Panc1 (cell line): ENCODE measurements around the gene PRRT4. TPM values are rescaled to one million over a fixed set of nuclear protein-coding genes. Genes with fewer than 3 reads are reported as not detected.

Experiments
- ATAC-seq: fragments of 200-7000 bp; cut with Tn5 transposase; 2 replicates; pipeline ENCODE4 v1.9.1; 2020; ENCODE audit warnings: mild to moderate bottlenecking, moderate library complexity
- BruUV-seq: library from RNA; stranded (reverse); fragments of 400-500 nt; replicated peaks from 2 replicates; lab custom pipeline; 2021; lab: Mats Ljungman, UMichigan
- CTCF ChIA-PET: fragments of 300-600 bp; sonication (Branson Sonifier 250); formaldehyde crosslinking; loops from one replicate; lab custom pipeline; 2022; ENCODE audit warnings: antibody characterized with exemption; lab: Charles Lee
- POLR2A ChIA-PET: fragments of 300-600 bp; sonication (Branson Sonifier 250); formaldehyde crosslinking; loops from one replicate; lab custom pipeline; 2022; ENCODE audit warnings: antibody characterized with exemption; lab: Charles Lee
- DNase-seq: peaks from one replicate; pipeline ENCODE4 v3.0.0-alpha.2; 2010; ENCODE audit warnings: low read depth, low spot score
- H3K27ac ChIP-seq: 2 replicates; pipeline ENCODE4 v1.5.1; 2011; ENCODE audit warnings: mild to moderate bottlenecking, low read length, inconsistent platforms
- H3K27me3 ChIP-seq: fragments of 200-500 bp; sonication (Bioruptor generic); 2 replicates; pipeline ENCODE4 v1.6.0; 2014; ENCODE audit warnings: low read length, inconsistent platforms; ENCODE audit not compliant: control insufficient read depth, insufficient read depth
- H3K36me3 ChIP-seq: fragments of 200-500 bp; sonication (Bioruptor generic); 2 replicates; pipeline ENCODE4 v1.5.1; 2014; ENCODE audit warnings: inconsistent platforms, mild to moderate bottlenecking, low read length, moderate library complexity; ENCODE audit not compliant: control insufficient read depth, insufficient read depth
- H3K4me1 ChIP-seq: 2 replicates; pipeline ENCODE4 v1.5.1; 2011; ENCODE audit warnings: inconsistent platforms, mild to moderate bottlenecking, low read length, moderate library complexity; ENCODE audit not compliant: control insufficient read depth, insufficient read depth
- H3K4me3 ChIP-seq, 2 experiments: 2 replicates each; pipeline ENCODE4 v1.5.1; 2011 to 2012; ENCODE audit warnings: low read depth in 2 of 2, low read length in 2 of 2, mild to moderate bottlenecking in 2 of 2, inconsistent platforms in 1 of 2, moderate library complexity in 1 of 2
- H3K9me3 ChIP-seq: fragments of 200-500 bp; sonication (Bioruptor generic); 2 replicates; pipeline ENCODE4 v1.5.1; 2014; ENCODE audit warnings: low read depth, mild to moderate bottlenecking, inconsistent platforms, low read length, moderate library complexity; ENCODE audit not compliant: control insufficient read depth, insufficient read depth
- POLR2AphosphoS5 ChIP-seq: IDR thresholded peaks from 2 replicates; pipeline ENCODE4 v1.6.1; 2012; ENCODE audit warnings: mild to moderate bottlenecking, low read depth, low read length, moderate library complexity
- SIN3A ChIP-seq: IDR thresholded peaks from 2 replicates; pipeline ENCODE4 v1.6.1; 2012; ENCODE audit warnings: low read depth, mild to moderate bottlenecking, low read length, moderate library complexity, borderline replicate concordance; ENCODE audit not compliant: insufficient read depth
- TCF7L2 ChIP-seq: IDR thresholded peaks from 2 replicates; pipeline ENCODE4 v1.6.1; 2011; ENCODE audit warnings: mild to moderate bottlenecking, low read depth, low read length, inconsistent platforms
- in situ Hi-C: cut with HindIII; loops from 2 replicates; pipeline ENCODE4 v1.10.0; 2016; ENCODE audit warnings: low sequenced_read_pairs, low pct_unique_long_range_greater_than_20kb
- intact Hi-C: fragments of 100-400 bp; cut with micrococcal nuclease; formaldehyde crosslinking; loops from one replicate; pipeline ENCODE4 v1.10.0; 2022; ENCODE audit not compliant: unreplicated experiment
- total RNA-seq: library from RNA; stranded (reverse); gene quantifications from one replicate; pipeline ENCODE4 v1.2.1, GENCODE V29; 2021; ENCODE audit not compliant: unreplicated experiment
- TF ChIP-seq, protein P1 (sequence below), 2 experiments: IDR thresholded peaks; 2 replicates each; pipeline ENCODE4 v1.6.1; 2011 to 2012; ENCODE audit warnings: low read depth in 2 of 2, control low read depth in 1 of 2, low read length in 1 of 2, mild to moderate bottlenecking in 1 of 2, moderate library complexity in 1 of 2; ENCODE audit not compliant: insufficient read depth in 1 of 2
- TF ChIP-seq, protein P2 (sequence below): fragments of 450-650 bp; IDR thresholded peaks from 2 replicates; pipeline ENCODE4 v1.5.1; 2017; ENCODE audit warnings: mild to moderate bottlenecking

The PRRT4 gene
- total RNA-seq, 1 experiment from 2014 or later: 0.77 TPM

- no peaks in the 10 kb centered on the region for H3K36me3 ChIP-seq
- ATAC-seq (no peak), DNase-seq (no peak)
- no peak for TF ChIP-seq SIN3A
- TF ChIP-seq, protein P1, sequence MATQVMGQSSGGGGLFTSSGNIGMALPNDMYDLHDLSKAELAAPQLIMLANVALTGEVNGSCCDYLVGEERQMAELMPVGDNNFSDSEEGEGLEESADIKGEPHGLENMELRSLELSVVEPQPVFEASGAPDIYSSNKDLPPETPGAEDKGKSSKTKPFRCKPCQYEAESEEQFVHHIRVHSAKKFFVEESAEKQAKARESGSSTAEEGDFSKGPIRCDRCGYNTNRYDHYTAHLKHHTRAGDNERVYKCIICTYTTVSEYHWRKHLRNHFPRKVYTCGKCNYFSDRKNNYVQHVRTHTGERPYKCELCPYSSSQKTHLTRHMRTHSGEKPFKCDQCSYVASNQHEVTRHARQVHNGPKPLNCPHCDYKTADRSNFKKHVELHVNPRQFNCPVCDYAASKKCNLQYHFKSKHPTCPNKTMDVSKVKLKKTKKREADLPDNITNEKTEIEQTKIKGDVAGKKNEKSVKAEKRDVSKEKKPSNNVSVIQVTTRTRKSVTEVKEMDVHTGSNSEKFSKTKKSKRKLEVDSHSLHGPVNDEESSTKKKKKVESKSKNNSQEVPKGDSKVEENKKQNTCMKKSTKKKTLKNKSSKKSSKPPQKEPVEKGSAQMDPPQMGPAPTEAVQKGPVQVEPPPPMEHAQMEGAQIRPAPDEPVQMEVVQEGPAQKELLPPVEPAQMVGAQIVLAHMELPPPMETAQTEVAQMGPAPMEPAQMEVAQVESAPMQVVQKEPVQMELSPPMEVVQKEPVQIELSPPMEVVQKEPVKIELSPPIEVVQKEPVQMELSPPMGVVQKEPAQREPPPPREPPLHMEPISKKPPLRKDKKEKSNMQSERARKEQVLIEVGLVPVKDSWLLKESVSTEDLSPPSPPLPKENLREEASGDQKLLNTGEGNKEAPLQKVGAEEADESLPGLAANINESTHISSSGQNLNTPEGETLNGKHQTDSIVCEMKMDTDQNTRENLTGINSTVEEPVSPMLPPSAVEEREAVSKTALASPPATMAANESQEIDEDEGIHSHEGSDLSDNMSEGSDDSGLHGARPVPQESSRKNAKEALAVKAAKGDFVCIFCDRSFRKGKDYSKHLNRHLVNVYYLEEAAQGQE (IDR thresholded peaks at IDR 0.05; ENCODE audit: insufficient read depth in 1 of 2, low read depth in 2 of 2, low read length in 1 of 2): no peak
- no peaks in the 10 kb centered on the region for H3K4me1 ChIP-seq
- H3K27me3 ChIP-seq: no peaks in the 10 kb centered on the region
- no peak overlapping the region for H3K27ac ChIP-seq
- in situ Hi-C loops (no loop called here), intact Hi-C loops (no loop called here)
- H3K9me3 ChIP-seq: no peaks in the 10 kb centered on the region
- ChIA-PET POLR2A (no interaction called here), CTCF (no interaction called here)
- no TSS peak for BruUV-seq
- H3K4me3 ChIP-seq: no peak overlapping the region
These were observed 57.3 kb downstream of the PRRT4 start for GRCh38 chr7:128304212-128304611.

DNA sequence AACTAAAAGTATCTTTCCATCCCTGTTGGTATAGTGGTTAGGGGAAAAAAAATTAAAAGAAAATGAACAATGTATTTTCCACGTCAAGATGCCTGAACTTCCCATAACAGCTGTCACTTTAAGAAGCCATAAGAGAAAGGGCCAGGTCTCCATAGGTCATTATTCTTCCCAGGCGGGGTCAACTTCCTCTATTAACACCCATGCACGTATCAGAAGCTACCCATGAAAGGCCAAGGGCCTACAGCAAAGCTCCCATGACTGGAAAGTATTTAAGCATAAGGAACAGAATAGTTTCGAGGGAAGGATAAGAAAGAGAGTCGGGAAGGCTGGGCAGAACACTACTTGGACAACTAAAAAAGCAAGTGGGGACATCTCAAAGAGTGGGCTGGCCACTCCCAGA lies 57.8 kb downstream of the PRRT4 start:
- no peaks in the 10 kb centered on the region for H3K36me3 ChIP-seq

More for the DNA sequence above, 57.8 kb downstream of the PRRT4 start:
- no peak for DNase-seq
- Histone ChIP-seq H3K4me1 (no peaks in the 10 kb centered on the region), H3K27me3 (no peaks in the 10 kb centered on the region), H3K9me3 (no peaks in the 10 kb centered on the region), H3K27ac (no peak overlapping the region), H3K4me3 (no peak overlapping the region)
- ChIA-PET CTCF (no interaction called here), POLR2A (no interaction called here)
- intact Hi-C loops: no loop called here
- no TSS peak for BruUV-seq
- in situ Hi-C loops: no loop called here
- TF ChIP-seq POLR2AphosphoS5 (no peak), TCF7L2 (no peak), SIN3A (no peak)
- TF ChIP-seq, protein P2, sequence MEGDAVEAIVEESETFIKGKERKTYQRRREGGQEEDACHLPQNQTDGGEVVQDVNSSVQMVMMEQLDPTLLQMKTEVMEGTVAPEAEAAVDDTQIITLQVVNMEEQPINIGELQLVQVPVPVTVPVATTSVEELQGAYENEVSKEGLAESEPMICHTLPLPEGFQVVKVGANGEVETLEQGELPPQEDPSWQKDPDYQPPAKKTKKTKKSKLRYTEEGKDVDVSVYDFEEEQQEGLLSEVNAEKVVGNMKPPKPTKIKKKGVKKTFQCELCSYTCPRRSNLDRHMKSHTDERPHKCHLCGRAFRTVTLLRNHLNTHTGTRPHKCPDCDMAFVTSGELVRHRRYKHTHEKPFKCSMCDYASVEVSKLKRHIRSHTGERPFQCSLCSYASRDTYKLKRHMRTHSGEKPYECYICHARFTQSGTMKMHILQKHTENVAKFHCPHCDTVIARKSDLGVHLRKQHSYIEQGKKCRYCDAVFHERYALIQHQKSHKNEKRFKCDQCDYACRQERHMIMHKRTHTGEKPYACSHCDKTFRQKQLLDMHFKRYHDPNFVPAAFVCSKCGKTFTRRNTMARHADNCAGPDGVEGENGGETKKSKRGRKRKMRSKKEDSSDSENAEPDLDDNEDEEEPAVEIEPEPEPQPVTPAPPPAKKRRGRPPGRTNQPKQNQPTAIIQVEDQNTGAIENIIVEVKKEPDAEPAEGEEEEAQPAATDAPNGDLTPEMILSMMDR: no peak
- TF ChIP-seq, protein P1 (IDR thresholded peaks at IDR 0.05; ENCODE audit: insufficient read depth in 1 of 2, low read depth in 2 of 2, low read length in 1 of 2): no peak
- no peak for ATAC-seq
